A673 (cell line): ENCODE data around the gene ATP6V0C.
"Not testable (repeated sequence)": the region's sequence is repeated elsewhere in the genome, so short reads cannot be mapped to it uniquely, and the experiment has no call there.

Experiments used
- CTCF ChIP-seq: fragments of 300-800, 200-600 bp; sonication (generic); conservative IDR thresholded peaks from 2 replicates; pipeline ENCODE4 v1.5.1; 2017; ENCODE audit warnings: low read depth, mild to moderate bottlenecking, antibody characterized with exemption, low read length, moderate library complexity, mixed read lengths
- EZH2 ChIP-seq: fragments of 200-600 bp; sonication (generic); IDR thresholded peaks from 2 replicates; pipeline ENCODE4 v1.6.1; 2017; ENCODE audit warnings: borderline replicate concordance, low read depth, mild to moderate bottlenecking, mixed read lengths, antibody characterized with exemption, low read length; ENCODE audit not compliant: poor library complexity, severe bottlenecking

- not testable (repeated sequence) for TF ChIP-seq CTCF, EZH2
Observed at GRCh38 chr16:2560131-2560797, 46.5 kb downstream of the ATP6V0C start.
